Eye (tissue), 1 donor: ENCODE results near the gene GJE1.
"Not testable (repeated sequence)": the region's sequence is repeated elsewhere in the genome, so short reads cannot be mapped to it uniquely, and the experiment has no call there.

Source experiments
- DNase-seq: peaks from one replicate; pipeline ENCODE4 v3.0.0-alpha.2; 2015

The GJE1 gene

GRCh38 chr6:142132625-142133024 lies at the start of gene GJE1:
GJE1 (plus strand) TSS chr6:142132925; CDS start chr6:142133159, 234 bp downstream.
- DNase-seq: no peak

- DNase-seq: peak; percentile 2
Observed at GRCh38 chr6:142087950-142088857, 44.5 kb upstream of the GJE1 start.

- peak; percentile 64 for DNase-seq
Observed at GRCh38 chr6:142088858-142089216, 43.9 kb upstream of the GJE1 start.

GRCh38 chr6:142104820-142105219 lies 27.9 kb upstream of the GJE1 start:
- not testable (repeated sequence) for DNase-seq

GRCh38 chr6:142110820-142111219 lies 21.9 kb upstream of the GJE1 start:
- not testable (repeated sequence) for DNase-seq

- peak; percentile 92 for DNase-seq
Observed at GRCh38 chr6:142112451-142113061, 20.2 kb upstream of the GJE1 start.

- DNase-seq: no peak
Observed at GRCh38 chr6:142117366-142117765, 15.4 kb upstream of the GJE1 start.

GRCh38 chr6:142118328-142118727 lies 14.4 kb upstream of the GJE1 start:
- DNase-seq: no peak

GRCh38 chr6:142118925-142119324 lies 13.8 kb upstream of the GJE1 start:
- DNase-seq: no peak

- DNase-seq: no peak
Observed at GRCh38 chr6:142121342-142121741, 11.4 kb upstream of the GJE1 start.

GRCh38 chr6:142130814-142131213 lies 1.9 kb upstream of the GJE1 start:
- DNase-seq: no peak

- no peak for DNase-seq
Observed at GRCh38 chr6:142138876-142139275, 6.2 kb downstream of the GJE1 start.

- DNase-seq: not testable (repeated sequence)
Observed at GRCh38 chr6:142141531-142141930, 8.8 kb downstream of the GJE1 start.

- DNase-seq: peak; percentile 99
Observed at GRCh38 chr6:142146828-142147662, 14.3 kb downstream of the GJE1 start, which contains the start of the genes NMBR and VTA1. NMBR (minus strand) TSS chr6:142147122; CDS start chr6:142088658, 58,464 bp downstream. VTA1 (plus strand) TSS chr6:142147263; CDS start chr6:142147288, 25 bp downstream.

GRCh38 chr6:142152746-142153145 lies 20.0 kb downstream of the GJE1 start:
- no peak for DNase-seq

- DNase-seq: no peak
Observed at GRCh38 chr6:142153196-142153595, 20.5 kb downstream of the GJE1 start.

GRCh38 chr6:142154336-142154735 lies 21.6 kb downstream of the GJE1 start:
- DNase-seq: no peak

- no peak for DNase-seq
Observed at GRCh38 chr6:142155091-142155490, 22.4 kb downstream of the GJE1 start.

GRCh38 chr6:142155895-142156757 lies 23.4 kb downstream of the GJE1 start:
- peak; percentile 53 for DNase-seq

- not testable (repeated sequence) for DNase-seq
Observed at GRCh38 chr6:142156758-142157068, 24.0 kb downstream of the GJE1 start.

- no peak for DNase-seq
Observed at GRCh38 chr6:142162780-142163179, 30.1 kb downstream of the GJE1 start.

- no peak for DNase-seq
Observed at GRCh38 chr6:142165227-142165626, 32.5 kb downstream of the GJE1 start.
